PC-3 (cell line): ENCODE measurements around the gene CAMK2A. TPM values are rescaled to one million over a fixed set of nuclear protein-coding genes. Genes with fewer than 3 reads are reported as not detected.

Experiments used
- ATAC-seq: fragments of 200-7000 bp; cut with Tn5 transposase; 2 replicates; pipeline ENCODE4 v1.9.1; 2020; ENCODE audit warnings: mild to moderate bottlenecking, moderate library complexity
- BruUV-seq: library from RNA; stranded (reverse); fragments of 400-500 nt; replicated peaks from 2 replicates; lab custom pipeline; 2021; lab: Mats Ljungman, UMichigan
- CTCF ChIA-PET: fragments of 300-600 bp; sonication (Branson Sonifier 250); formaldehyde crosslinking; loops from one replicate; lab custom pipeline; 2022; ENCODE audit warnings: antibody characterized with exemption; lab: Charles Lee
- POLR2A ChIA-PET: fragments of 300-600 bp; sonication (Branson Sonifier 250); formaldehyde crosslinking; loops from one replicate; lab custom pipeline; 2022; ENCODE audit warnings: antibody characterized with exemption; ENCODE audit not compliant: unreplicated experiment; lab: Charles Lee
- DNase-seq: peaks from one replicate; pipeline ENCODE4 v3.0.0-alpha.2; 2015
- H2AFZ ChIP-seq: fragments of 300-600 bp; sonication (generic); 2 replicates; pipeline ENCODE4 v1.6.0; 2016; ENCODE audit warnings: antibody characterized with exemption, low read length
- H3F3A ChIP-seq: fragments of 300-600 bp; sonication (generic); one replicate; pipeline ENCODE4 v1.6.0; 2017; ENCODE audit warnings: antibody characterized with exemption, low read length, control low read depth, mild to moderate bottlenecking; ENCODE audit not compliant: unreplicated experiment
- H3K27ac ChIP-seq: fragments of 300-600 bp; sonication (generic); 2 replicates; pipeline ENCODE4 v1.5.1; 2016; ENCODE audit warnings: mild to moderate bottlenecking, low read length
- H3K27me3 ChIP-seq: fragments of 300-600 bp; sonication (generic); 2 replicates; pipeline ENCODE4 v1.6.1; 2016; ENCODE audit warnings: low read length, mixed read lengths
- H3K36me3 ChIP-seq: fragments of 300-600 bp; sonication (generic); 2 replicates; pipeline ENCODE4 v1.6.1; 2016; ENCODE audit warnings: low read depth, mixed run types, low read length, mixed read lengths
- H3K4me1 ChIP-seq: fragments of 300-600 bp; sonication (generic); 2 replicates; pipeline ENCODE4 v1.5.1; 2016; ENCODE audit warnings: low read length; ENCODE audit not compliant: insufficient read depth
- H3K4me2 ChIP-seq: fragments of 300-600 bp; sonication (generic); 2 replicates; pipeline ENCODE4 v1.6.0; 2016; ENCODE audit warnings: low read length
- H3K4me3 ChIP-seq: fragments of 300-600 bp; sonication (generic); 2 replicates; pipeline ENCODE4 v1.5.1; 2016; ENCODE audit warnings: mild to moderate bottlenecking, low read length, mixed read lengths
- H3K79me2 ChIP-seq: fragments of 300-600 bp; sonication (generic); 2 replicates; pipeline ENCODE4 v1.6.1; 2017; ENCODE audit warnings: low read length, mixed read lengths
- H3K9ac ChIP-seq: fragments of 300-600 bp; sonication (generic); 2 replicates; pipeline ENCODE4 v1.6.0; 2016; ENCODE audit warnings: mild to moderate bottlenecking, low read length
- H3K9me2 ChIP-seq: fragments of 300-600 bp; sonication (generic); replicated peaks from 2 replicates; pipeline ENCODE4 v1.6.1; 2016; ENCODE audit warnings: mixed run types, low read length, mixed read lengths
- H3K9me3 ChIP-seq: fragments of 300-600 bp; sonication (generic); 2 replicates; pipeline ENCODE4 v1.6.1; 2016; ENCODE audit warnings: low read length, mixed read lengths
- H4K20me1 ChIP-seq: fragments of 300-600 bp; sonication (generic); 2 replicates; pipeline ENCODE4 v1.6.1; 2016; ENCODE audit warnings: low read length, mixed read lengths
- CTCF ChIP-seq: fragments of 300-600 bp; sonication (generic); conservative IDR thresholded peaks from 2 replicates; pipeline ENCODE4 v1.5.1; 2017; ENCODE audit warnings: antibody characterized with exemption, low read depth, mild to moderate bottlenecking, low read length
- EZH2 ChIP-seq: fragments of 300-600 bp; sonication (generic); IDR thresholded peaks from one replicate; pipeline ENCODE4 v1.6.1; 2017; ENCODE audit warnings: antibody characterized with exemption, mild to moderate bottlenecking, low read length; ENCODE audit not compliant: unreplicated experiment
- EZH2phosphoT487 ChIP-seq: fragments of 300-600 bp; sonication (generic); IDR thresholded peaks from 2 replicates; pipeline ENCODE4 v1.6.1; 2018; ENCODE audit warnings: mild to moderate bottlenecking, antibody characterized with exemption, low read length, borderline replicate concordance
- intact Hi-C: fragments of 100-400 bp; cut with micrococcal nuclease; formaldehyde crosslinking; loops from 2 replicates; pipeline ENCODE4 v1.9.0; 2023
- total RNA-seq: library from RNA; depleted of rRNA; stranded (reverse); fragments of >200 nt; gene quantifications from 2 replicates; pipeline ENCODE4 v1.2.3, GENCODE V29; 2014

Gene CAMK2A
- total RNA-seq, 1 experiment from 2014 or later: 0.15 TPM

DNA sequence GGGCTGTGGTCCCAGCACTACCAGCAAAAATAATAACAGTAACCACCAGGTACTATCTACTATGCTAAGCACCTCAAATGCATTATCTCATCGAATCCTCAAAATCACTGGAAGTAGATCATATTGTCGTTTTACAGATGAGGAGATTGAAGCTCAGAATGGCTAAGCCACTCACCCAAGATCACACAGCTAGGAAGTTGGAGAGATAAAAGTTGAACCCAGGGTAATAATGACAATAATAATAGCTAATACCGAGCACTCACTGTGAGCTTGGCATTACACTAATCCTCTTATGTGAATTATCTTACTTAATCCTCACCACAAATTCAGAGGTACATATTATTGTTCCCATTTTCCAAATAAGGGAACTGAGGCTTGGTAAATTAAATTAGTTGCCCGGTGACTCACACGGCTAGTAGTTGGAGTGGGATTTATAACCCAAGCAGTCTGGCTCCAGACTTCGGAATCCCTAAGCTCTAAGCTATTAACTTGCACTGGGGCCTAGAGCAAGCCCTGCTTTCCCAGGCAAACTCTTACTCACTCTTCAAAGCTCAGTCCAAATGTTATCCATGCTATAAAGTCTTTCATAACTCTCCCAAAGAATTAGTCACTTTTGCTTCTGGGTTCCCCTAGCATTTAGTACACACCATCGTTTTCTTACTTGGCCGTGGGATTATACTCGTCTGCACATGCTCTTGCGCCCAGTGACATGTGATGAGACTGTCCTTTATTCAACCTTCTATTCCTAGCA lies 9.3 kb upstream of the CAMK2A start:
- peaks cover 31% of the 10 kb centered on the region for H3K4me1 ChIP-seq
- DNase-seq (peak; percentile 72), ATAC-seq (peak; percentile 19; the same call in 1 of the 2 replicates)
- intact Hi-C loops: no loop called here
- H3K9ac ChIP-seq: no peak overlapping the region
- no peaks in the 10 kb centered on the region for H3K9me2 ChIP-seq
- peak overlapping the region; percentile 43 for H3K27ac ChIP-seq
- CTCF ChIA-PET: interaction anchor here (0.6 kb wide), 1 partner anchor 26 kb away, joined by 7 read pairs; no protein-coding TSS in a partner anchor
- POLR2A ChIA-PET: no interaction called here
- no peaks in the 10 kb centered on the region for H3K79me2 ChIP-seq
- TF ChIP-seq CTCF (no peak), EZH2 (no peak), EZH2phosphoT487 (no peak)
- H3F3A ChIP-seq: no peaks in the 10 kb centered on the region
- H3K4me2 ChIP-seq: no peak overlapping the region
- no peak overlapping the region for H2AFZ ChIP-seq
- H3K9me3 ChIP-seq: no peaks in the 10 kb centered on the region
- no peaks in the 10 kb centered on the region for H3K36me3 ChIP-seq
- no peaks in the 10 kb centered on the region for H4K20me1 ChIP-seq
- H3K4me3 ChIP-seq: no peak overlapping the region
- no peaks in the 10 kb centered on the region for H3K27me3 ChIP-seq
- BruUV-seq: no TSS peak

- Histone ChIP-seq H3K9ac (no peak overlapping the region), H3K9me2 (no peaks in the 10 kb centered on the region), H3K79me2 (no peaks in the 10 kb centered on the region), H2AFZ (no peak overlapping the region), H3F3A (no peaks in the 10 kb centered on the region), H3K36me3 (no peaks in the 10 kb centered on the region), H3K9me3 (no peaks in the 10 kb centered on the region), H3K27me3 (no peaks in the 10 kb centered on the region), H3K27ac (no peak overlapping the region; the same call in 1 of the 2 replicates), H3K4me2 (no peak overlapping the region), H4K20me1 (no peaks in the 10 kb centered on the region), H3K4me1 (peaks cover 30% of the 10 kb centered on the region), H3K4me3 (no peak overlapping the region)
- no peak for TF ChIP-seq EZH2phosphoT487
- BruUV-seq: no TSS peak
- no peak for ATAC-seq
- no peak for DNase-seq
- CTCF ChIA-PET: no interaction called here
- intact Hi-C loops: no loop called here
- POLR2A ChIA-PET: no interaction called here
These were observed 8.5 kb upstream of the CAMK2A start for GRCh38 chr5:150297934-150298595.

DNA sequence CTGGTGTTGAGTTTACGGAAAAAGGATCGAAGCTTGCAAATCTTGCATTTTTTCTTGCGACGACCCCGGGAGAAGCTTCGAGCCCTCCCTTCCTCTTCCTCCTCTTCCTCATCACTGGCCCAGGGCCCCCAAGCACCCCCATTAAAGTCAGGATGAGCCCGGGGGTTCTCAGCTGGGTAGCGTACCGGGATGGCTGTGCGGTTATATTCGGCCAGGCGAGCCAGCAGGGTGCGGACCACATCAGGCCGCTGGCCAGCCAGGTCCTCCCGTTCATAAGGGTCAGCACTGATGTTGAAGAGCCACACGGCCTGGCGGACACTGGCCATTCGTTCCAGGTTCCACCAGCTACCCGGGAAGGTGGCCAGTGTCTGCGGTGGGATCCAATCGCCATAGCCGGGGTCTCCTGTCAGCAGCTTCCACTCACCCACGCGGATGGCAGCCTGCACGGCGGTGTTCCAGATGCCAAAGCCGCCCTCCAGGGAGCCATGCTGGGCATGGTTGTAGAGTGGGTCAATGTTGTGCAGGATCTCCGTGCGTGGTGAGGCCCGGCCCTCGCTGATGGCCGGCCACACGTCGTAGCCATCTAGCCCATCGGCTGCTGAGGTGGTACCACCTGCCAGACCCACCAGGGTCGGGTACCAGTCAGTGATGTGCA lies 7.8 kb upstream of the CAMK2A start:
- no peak overlapping the region for H3K9ac ChIP-seq
- H3K4me2 ChIP-seq: no peak overlapping the region
- no peaks in the 10 kb centered on the region for H3F3A ChIP-seq
- ChIA-PET CTCF (no interaction called here), POLR2A (interaction anchor here (0.6 kb wide), 1 partner anchor 940 kb away, joined by 4 read pairs; the partner anchor contains the start of gene PCYOX1L)
- TF ChIP-seq CTCF: no peak
- TF ChIP-seq EZH2: no peak
- no peak for TF ChIP-seq EZH2phosphoT487
- no peak overlapping the region for H2AFZ ChIP-seq
- H3K36me3 ChIP-seq: no peaks in the 10 kb centered on the region
- H3K27me3 ChIP-seq: no peaks in the 10 kb centered on the region
- no peak overlapping the region for H3K27ac ChIP-seq
- H3K4me1 ChIP-seq: peaks cover 23% of the 10 kb centered on the region
- H3K4me3 ChIP-seq: no peak overlapping the region
- intact Hi-C loops: no loop called here
- H3K9me3 ChIP-seq: no peaks in the 10 kb centered on the region
- no peak for DNase-seq
- no peak for ATAC-seq
- H3K79me2 ChIP-seq: no peaks in the 10 kb centered on the region
- BruUV-seq: no TSS peak
- no peaks in the 10 kb centered on the region for H4K20me1 ChIP-seq
- no peaks in the 10 kb centered on the region for H3K9me2 ChIP-seq
